ENCODE data around the gene ZNF646.

The ZNF646 gene

DNA sequence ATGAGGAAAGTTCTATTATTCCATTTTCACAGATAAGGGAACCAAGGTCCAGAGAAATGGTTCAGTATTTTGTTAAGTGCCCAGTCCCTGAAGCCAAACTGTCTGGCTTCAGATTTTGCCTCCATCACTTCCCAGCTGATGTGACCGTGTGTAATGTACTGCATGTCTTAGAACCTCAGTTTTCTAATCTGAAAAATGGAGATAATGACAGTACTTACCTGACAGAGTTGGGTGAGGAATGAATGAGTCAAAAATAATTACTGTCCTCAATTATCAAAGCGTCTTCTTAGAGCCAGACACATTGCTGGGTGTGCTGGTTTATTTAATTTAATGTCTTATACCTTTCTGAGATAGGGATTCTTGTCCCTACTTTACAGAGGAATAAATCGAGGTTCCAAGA is 6.9 kb upstream of the ZNF646 start:
- DNase-seq, result no peak

- peak; percentile 60 for DNase-seq
Observed at GRCh38 chr16:31071861-31072260, 2.4 kb upstream of the ZNF646 start.

DNA sequence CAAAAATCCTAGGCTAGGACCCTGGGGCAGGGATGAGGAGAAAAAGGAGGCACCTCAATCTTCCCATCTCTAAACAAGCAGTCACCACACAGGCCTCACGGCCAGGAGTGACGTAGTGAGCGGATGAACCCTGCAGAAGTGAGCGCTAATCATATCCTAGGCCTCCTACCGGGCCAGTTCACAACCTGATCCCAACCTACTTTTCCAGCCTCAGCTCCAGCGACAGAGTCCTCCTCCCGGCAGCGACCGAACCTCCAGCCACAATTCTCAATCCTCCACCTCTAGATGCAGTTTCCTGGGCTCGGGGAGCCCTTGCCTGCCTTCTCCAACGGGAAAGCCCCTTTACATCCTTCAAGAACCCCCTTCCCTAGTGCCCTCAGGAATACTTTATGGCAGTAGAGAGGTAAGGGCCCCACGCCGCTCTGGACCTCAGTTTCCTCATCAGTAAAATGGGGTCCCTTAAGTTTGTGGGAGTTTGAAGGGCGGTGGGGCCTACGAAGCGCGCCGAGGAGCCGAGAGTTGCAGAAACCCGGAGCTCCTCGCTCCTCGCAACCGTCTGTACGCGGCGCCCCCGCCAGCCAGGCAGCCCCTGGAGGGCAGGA is 1.6 kb upstream of the ZNF646 start:
- no peak for DNase-seq

GRCh38 chr16:31073142-31073969 is 866 bp upstream of the ZNF646 start:
- DNase-seq, result peak; percentile 40

GRCh38 chr16:31074814-31075183 is 577 bp downstream of the ZNF646 start:
- DNase-seq, result no peak

DNA sequence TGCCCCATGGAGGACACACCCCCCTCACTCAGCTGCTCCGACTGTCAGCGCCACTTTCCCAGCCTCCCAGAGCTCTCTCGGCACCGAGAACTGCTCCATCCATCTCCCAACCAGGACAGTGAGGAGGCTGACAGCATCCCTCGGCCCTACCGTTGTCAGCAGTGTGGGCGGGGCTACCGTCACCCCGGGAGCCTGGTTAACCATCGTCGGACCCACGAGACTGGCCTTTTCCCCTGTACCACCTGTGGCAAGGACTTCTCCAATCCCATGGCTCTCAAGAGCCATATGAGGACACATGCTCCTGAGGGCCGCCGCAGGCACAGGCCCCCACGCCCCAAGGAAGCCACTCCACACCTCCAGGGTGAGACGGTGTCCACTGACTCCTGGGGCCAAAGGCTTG is 2.1 kb downstream of the ZNF646 start:
- DNase-seq, result no peak

GRCh38 chr16:31077024-31077423 is 2.8 kb downstream of the ZNF646 start:
- DNase-seq, result no peak

GRCh38 chr16:31077592-31078396 is 3.6 kb downstream of the ZNF646 start:
- no peak for DNase-seq

- no peak for DNase-seq
Observed at GRCh38 chr16:31078597-31079341, 4.5 kb downstream of the ZNF646 start.

- DNase-seq, result no peak
Observed at GRCh38 chr16:31079342-31079944, 5.2 kb downstream of the ZNF646 start.

GRCh38 chr16:31080035-31080629 is 5.9 kb downstream of the ZNF646 start:
- DNase-seq, result no peak

DNA sequence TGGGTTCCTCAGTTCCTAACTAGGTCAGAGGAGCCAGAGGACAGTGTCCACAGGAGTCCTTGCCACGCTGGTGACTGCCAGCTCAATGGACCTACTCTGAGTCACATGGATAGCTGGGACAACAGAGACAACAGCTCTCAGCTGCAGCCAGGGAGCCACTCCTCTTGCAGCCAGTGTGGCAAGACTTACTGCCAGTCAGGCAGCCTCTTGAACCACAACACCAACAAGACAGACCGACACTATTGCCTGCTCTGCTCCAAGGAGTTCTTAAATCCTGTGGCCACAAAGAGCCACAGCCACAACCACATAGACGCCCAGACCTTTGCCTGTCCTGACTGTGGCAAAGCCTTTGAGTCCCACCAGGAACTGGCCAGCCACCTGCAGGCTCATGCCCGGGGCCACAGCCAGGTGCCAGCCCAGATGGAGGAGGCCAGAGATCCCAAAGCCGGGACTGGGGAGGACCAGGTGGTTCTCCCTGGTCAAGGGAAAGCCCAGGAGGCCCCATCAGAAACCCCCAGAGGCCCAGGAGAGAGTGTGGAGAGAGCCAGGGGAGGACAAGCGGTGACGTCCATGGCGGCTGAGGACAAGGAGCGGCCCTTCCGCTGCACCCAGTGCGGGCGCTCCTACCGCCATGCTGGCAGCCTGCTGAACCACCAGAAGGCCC is 6.7 kb downstream of the ZNF646 start:
- DNase-seq, result no peak

DNA sequence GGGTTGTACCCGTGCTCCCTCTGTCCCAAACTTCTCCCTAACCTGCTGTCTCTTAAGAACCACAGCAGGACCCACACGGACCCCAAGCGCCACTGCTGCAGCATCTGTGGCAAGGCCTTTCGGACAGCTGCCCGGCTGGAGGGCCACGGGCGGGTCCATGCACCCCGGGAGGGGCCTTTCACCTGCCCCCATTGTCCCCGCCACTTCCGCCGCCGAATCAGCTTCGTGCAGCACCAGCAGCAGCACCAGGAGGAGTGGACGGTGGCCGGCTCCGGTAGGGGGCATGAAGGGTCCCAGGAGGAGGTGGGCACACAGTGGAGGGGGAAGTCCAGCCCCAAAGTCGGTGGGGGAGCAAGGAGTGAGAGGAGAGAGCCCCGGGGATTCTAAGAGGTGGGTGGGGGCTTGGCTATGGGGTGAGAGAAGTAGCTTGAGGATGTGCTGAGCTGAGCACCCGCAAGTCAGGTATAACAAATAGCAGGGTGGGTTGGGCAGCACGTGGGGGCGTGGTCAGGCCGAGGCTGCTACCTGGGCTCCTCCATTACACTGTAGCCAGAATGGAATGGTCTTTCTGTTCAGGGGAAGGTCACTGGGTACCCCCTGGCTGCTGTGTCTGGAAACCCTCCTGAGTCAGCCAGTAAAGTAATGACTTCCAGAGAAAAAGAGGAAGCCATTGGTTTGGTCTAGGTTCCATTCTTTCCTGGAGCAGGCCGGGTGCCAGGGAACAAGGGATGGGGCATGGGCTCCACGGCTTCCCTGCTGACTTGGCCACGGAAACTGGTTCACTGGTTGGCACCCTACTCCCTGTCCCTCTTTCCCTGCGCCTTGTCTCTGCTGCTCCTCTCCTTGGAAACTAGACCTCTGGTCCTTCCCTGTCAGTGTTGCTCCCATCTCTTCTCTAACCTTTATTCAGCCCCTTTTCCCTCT is 7.5 kb downstream of the ZNF646 start:
- DNase-seq, result no peak

GRCh38 chr16:31082368-31083045 is 8.3 kb downstream of the ZNF646 start:
- no peak for DNase-seq

GRCh38 chr16:31083081-31083480 is 8.9 kb downstream of the ZNF646 start:
- DNase-seq, result no peak

DNA sequence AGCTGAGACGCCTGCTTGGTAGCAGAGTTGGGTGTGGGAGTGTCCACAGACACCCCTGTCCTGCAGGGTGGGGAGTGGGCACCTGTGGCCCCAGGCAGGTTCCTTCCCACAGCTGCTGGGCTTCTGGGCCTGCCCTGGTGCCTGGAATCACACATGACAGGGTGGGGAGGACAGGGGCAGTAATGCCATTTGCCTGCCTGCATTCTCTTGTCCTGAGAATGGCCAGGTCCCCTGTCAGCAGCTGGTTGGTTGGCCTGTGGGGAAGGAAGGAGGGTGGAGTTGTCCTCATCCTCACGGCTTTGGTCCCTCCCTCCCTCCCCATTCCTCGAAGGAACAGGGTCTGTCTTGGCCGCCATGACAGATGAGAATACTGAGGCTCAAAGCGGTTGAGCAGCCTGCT is 9.3 kb downstream of the ZNF646 start:
- DNase-seq, result no peak

DNA sequence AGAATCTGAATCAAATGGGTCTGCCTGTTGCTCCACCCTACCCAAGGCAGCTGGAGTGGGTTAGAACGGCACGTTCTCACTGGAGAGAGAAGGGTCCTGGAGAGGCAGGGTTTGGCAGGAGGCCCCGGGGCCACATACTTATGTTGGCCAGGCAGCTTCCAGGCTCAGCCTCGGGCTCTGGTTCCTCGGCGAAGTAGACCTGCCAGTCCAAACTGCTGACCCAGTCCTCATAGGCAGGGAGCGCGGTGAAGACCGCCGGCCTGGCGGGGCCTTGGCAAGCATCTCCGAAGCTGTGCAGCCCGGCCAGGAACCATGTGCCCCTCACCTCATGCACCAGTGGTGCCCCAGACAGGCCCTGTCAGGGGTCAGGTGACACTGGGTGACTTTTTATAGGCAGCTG is 9.8 kb downstream of the ZNF646 start:
- DNase-seq, result no peak

GRCh38 chr16:31084584-31085302 is 10.5 kb downstream of the ZNF646 start:
- no peak for DNase-seq

DNA sequence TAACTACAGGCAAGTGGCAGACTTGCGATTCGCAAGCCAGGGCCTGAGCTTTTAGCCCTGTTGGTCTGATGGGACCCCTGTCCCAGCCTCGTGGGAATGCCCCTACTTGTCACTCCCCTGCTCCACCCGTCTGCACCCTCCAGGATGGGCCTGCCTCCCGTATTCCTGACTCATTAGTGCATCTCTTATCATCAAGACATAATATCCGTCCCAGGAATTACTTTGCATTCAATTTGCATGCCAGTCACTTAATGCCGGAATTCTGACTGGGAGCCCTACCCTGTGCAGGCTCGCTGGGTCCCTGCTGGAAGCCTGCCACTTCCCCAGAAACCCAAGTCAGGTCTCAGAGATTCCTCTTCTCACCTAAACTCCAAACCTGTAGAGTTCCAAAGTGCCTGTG is 11.2 kb downstream of the ZNF646 start:
- DNase-seq, result no peak
